ENCODE data around the gene DFFB.

GRCh38 chr1:3851292-3851691 lies 6.0 kb upstream of the DFFB start:
- TF ChIP-seq, protein P1, sequence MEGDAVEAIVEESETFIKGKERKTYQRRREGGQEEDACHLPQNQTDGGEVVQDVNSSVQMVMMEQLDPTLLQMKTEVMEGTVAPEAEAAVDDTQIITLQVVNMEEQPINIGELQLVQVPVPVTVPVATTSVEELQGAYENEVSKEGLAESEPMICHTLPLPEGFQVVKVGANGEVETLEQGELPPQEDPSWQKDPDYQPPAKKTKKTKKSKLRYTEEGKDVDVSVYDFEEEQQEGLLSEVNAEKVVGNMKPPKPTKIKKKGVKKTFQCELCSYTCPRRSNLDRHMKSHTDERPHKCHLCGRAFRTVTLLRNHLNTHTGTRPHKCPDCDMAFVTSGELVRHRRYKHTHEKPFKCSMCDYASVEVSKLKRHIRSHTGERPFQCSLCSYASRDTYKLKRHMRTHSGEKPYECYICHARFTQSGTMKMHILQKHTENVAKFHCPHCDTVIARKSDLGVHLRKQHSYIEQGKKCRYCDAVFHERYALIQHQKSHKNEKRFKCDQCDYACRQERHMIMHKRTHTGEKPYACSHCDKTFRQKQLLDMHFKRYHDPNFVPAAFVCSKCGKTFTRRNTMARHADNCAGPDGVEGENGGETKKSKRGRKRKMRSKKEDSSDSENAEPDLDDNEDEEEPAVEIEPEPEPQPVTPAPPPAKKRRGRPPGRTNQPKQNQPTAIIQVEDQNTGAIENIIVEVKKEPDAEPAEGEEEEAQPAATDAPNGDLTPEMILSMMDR (IDR thresholded peaks at IDR 0.05; ENCODE audit: insufficient read depth, low read length): no peak
- TF ChIP-seq REST (IDR thresholded peaks at IDR 0.05; ENCODE audit: insufficient replicate concordance, low read depth): no peak
